Choroid plexus epithelial cell (primary cell): Measurements from ENCODE around the gene CAPN9.

Experiments used
- DNase-seq: peaks from one replicate; pipeline ENCODE4 v3.0.0-alpha.2; 2010; ENCODE audit warnings: low read depth
- H3K4me3 ChIP-seq: 2 replicates; pipeline ENCODE4 v1.5.1; 2011; ENCODE audit warnings: low read depth, mild to moderate bottlenecking, control low read depth, low read length, moderate library complexity
- TF ChIP-seq, protein P1 (sequence below): conservative IDR thresholded peaks from 2 replicates; pipeline ENCODE4 v1.5.1; 2011; ENCODE audit warnings: low read depth, mild to moderate bottlenecking, control low read depth, inconsistent platforms, low read length, moderate library complexity

Gene CAPN9

DNA sequence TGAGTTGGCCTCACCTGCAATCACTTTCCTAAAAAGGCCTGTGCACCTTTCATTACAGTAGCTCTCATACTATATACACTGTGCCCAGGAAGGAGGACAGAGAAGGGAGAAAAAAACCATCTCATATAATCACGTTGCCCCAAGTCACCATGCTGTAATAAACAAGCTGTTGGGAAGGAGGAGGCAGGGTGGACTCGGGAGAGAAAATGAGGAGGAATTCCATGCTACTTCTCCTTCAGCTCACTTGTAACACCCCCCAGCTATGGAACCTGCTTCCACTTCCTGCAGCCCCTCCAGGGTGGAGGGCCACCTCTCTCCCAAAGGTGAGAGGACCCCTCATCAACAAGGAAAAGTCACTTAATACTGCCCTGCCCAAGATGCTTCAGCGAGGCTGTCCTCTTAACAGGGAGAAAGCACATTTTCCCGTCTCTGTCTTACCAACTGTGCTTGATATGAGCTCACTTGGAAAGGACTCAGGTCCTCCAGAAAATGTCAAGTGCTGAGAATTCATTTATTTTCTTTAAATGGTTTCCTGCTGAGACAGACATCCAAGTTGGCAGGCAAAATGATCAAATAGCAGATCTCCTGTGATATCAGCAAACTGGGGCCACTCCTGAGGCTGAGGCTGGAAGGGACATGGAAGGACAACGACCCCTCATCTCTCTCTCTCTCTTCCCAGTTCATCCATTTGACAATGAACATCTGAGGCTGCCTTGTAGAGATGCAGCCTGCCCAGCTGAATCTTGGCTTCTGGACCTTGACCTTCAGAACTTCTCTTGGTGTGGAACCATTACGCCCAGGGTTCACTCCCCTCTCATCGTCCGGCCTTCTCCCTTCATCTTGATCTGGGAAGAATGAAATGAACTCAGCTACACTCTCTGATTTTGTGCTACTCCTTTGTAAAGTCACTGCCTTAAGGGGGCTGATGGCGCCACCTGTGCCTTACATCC is 54.0 kb downstream of the CAPN9 start:
- DNase-seq = peak; percentile 42
- no peak overlapping the region for H3K4me3 ChIP-seq
- TF ChIP-seq, protein P1, sequence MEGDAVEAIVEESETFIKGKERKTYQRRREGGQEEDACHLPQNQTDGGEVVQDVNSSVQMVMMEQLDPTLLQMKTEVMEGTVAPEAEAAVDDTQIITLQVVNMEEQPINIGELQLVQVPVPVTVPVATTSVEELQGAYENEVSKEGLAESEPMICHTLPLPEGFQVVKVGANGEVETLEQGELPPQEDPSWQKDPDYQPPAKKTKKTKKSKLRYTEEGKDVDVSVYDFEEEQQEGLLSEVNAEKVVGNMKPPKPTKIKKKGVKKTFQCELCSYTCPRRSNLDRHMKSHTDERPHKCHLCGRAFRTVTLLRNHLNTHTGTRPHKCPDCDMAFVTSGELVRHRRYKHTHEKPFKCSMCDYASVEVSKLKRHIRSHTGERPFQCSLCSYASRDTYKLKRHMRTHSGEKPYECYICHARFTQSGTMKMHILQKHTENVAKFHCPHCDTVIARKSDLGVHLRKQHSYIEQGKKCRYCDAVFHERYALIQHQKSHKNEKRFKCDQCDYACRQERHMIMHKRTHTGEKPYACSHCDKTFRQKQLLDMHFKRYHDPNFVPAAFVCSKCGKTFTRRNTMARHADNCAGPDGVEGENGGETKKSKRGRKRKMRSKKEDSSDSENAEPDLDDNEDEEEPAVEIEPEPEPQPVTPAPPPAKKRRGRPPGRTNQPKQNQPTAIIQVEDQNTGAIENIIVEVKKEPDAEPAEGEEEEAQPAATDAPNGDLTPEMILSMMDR = no peak

DNA sequence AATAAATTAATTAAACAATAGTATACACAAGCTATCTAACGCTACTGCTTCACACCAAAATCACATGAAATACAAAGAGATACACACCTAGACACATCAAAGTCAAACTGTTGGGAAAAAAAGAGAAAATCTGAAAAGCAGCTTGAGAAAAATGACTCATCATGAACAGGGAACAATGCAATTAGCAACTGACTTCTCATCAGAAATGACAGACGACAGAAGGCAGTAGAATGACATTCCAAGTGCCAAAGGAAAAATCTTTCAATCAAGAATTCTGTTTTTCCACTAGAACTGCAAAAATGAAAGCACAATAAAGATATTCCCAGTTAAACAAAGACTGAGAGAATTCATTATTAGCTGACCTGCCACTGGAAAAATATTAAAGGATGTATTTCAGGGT is 57.2 kb downstream of the CAPN9 start:
- TF ChIP-seq, protein P1 = no peak
- no peak for DNase-seq
- H3K4me3 ChIP-seq = no peak overlapping the region

DNA sequence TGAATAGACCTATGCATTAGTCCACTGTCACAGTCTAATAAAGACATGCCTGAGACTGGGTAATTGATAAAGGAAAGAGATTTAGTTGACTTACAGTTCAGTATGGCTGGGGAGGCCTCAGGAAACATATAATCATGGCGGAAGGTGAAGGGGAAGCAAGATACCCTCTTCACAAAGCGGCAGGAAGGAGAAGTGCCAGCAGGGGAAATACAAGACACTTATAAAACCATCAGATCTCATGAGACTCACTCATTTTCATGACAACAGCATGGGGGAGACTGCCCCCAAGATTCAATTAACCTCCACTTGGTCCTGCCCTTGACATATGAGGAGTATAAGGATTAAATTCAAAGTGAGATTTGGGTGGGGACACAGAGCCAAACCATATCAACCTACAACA is 59.4 kb downstream of the CAPN9 start:
- DNase-seq = no peak
- TF ChIP-seq, protein P1 = no peak
- H3K4me3 ChIP-seq = no peak overlapping the region

DNA sequence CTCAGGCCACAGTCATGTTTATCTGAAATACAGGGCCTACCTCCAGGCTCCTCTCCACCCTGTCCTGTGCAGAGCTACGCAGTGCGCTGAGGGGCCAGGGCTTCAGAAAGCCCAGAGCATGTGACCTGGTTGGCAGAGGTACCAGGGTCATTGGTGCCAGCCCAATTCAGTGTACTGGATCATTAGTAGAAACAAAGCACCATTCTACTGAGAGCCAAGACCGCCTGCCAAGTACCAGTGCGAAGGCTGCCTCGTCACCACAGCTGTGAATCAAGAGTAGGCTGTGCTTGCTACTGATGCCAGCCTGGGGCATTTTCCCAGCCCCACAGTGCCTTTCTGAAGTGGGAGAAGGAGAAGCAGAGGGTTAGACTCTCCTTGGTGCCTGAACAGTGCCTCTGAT is 59.8 kb downstream of the CAPN9 start:
- DNase-seq = no peak
- TF ChIP-seq, protein P1 = no peak
- no peak overlapping the region for H3K4me3 ChIP-seq

DNA sequence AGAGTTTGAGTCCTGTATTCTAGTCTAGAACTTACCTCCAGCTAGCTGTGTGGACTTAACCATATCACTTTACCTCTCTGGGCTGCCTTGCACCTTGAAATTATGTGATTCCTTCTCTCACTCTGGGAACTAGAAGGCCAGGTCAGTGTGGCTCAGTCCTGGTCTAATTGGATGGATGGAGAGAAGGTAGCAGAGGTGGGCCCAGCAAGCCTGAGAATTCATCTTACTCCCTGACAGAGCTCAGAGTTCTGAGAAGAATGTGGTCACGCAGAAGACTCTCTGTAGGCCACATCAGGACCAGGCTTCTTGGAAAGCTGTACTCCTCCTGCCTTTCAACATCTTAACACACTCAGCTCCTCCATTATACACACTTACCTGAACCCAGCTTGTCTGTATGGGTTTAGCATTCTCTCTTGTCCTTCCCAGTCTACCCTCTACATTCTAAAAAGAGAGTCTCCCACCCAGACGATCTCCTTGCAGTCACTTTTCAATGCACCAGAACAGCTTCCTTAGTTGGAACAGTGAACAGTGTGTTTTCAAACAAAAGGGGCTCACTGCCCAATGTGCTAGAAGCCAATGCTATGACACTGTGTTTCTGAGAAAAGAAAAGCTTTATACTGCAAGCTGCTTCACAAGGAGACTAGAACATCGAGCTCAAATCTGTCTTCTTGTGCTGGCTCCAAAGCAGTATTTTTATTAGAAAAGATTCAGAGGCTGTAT is 60.5 kb downstream of the CAPN9 start:
- no peak for DNase-seq
- H3K4me3 ChIP-seq = no peak overlapping the region
- TF ChIP-seq, protein P1 = no peak

DNA sequence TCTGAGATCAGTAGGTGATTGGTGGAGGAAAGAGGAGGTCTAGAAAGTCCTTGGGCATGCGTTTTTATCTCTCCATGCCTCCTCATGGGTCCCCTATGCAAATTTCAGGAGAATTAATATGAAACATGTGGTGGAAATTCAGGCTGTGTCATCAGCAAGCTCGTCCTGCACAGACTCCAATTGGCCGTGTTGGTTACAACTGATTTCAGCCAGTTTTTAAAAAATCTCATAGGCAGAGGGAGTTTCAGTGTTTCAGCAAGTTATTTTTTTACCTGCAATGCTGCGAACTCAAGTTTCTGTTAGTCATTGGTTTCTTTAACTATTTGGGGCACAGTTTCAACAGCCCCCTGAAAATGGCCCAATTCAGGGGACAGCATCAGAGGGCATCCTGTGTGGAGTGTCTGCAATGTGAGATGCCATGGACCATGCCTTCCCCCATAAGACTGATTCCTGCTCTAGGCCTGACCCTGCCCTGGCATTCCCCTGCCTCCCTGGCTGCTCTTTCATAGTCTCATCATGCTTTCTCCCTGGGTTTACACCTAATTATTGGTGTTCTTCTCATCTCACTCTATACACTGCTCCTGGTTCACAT is 61.2 kb downstream of the CAPN9 start:
- DNase-seq = no peak
- TF ChIP-seq, protein P1 = no peak
- H3K4me3 ChIP-seq = no peak overlapping the region
